Calu3 (cell line): ENCODE data around the gene IGF2BP2. TPM values are rescaled to one million over a fixed set of nuclear protein-coding genes. Genes with fewer than 3 reads are reported as not detected.
A peak's percentile ranks its signal among the peaks of the same experiment; 100 is the strongest.

Experiments used
- BruUV-seq: library from RNA; stranded (reverse); fragments of 400-500 nt; replicated peaks from 2 replicates; lab custom pipeline; 2021; lab: Mats Ljungman, UMichigan
- CTCF ChIA-PET: fragments of 300-600 bp; sonication (Branson Sonifier 250); formaldehyde crosslinking; loops from one replicate; lab custom pipeline; 2022; ENCODE audit warnings: antibody characterized with exemption; lab: Charles Lee
- DNase-seq: peaks from one replicate; pipeline ENCODE4 v3.0.0; 2022
- H3K27ac Mint-ChIP-seq: one replicate; pipeline ENCODE4 v1.8.0; 2022; ENCODE audit warnings: mixed read lengths; ENCODE audit not compliant: unreplicated experiment
- H3K27me3 Mint-ChIP-seq: one replicate; pipeline ENCODE4 v1.8.0; 2022; ENCODE audit warnings: mixed read lengths; ENCODE audit not compliant: unreplicated experiment
- H3K36me3 Mint-ChIP-seq: one replicate; pipeline ENCODE4 v1.8.0; 2022; ENCODE audit warnings: mild to moderate bottlenecking, moderate library complexity, mixed read lengths; ENCODE audit not compliant: insufficient read depth, unreplicated experiment
- H3K4me1 Mint-ChIP-seq: one replicate; pipeline ENCODE4 v1.8.0; 2022; ENCODE audit warnings: mild to moderate bottlenecking, low read depth, mixed read lengths; ENCODE audit not compliant: unreplicated experiment
- H3K4me3 Mint-ChIP-seq: one replicate; pipeline ENCODE4 v1.8.0; 2022; ENCODE audit warnings: mild to moderate bottlenecking, low read depth, moderate library complexity, mixed read lengths; ENCODE audit not compliant: unreplicated experiment
- H3K9me3 Mint-ChIP-seq: one replicate; pipeline ENCODE4 v1.8.0; 2022; ENCODE audit warnings: low read depth, mixed read lengths; ENCODE audit not compliant: unreplicated experiment
- intact Hi-C: fragments of 100-400 bp; cut with micrococcal nuclease; formaldehyde crosslinking; loops from one replicate; pipeline ENCODE4 v1.10.0; 2022; ENCODE audit not compliant: unreplicated experiment
- total RNA-seq: library from RNA; stranded (reverse); gene quantifications from 2 replicates; pipeline ENCODE4 v1.2.3, GENCODE V29; 2022
- TF ChIP-seq, protein P1 (sequence below): fragments of 200-600 bp; IDR thresholded peaks from one replicate; pipeline ENCODE4 v1.8.0; 2022; ENCODE audit warnings: antibody characterized with exemption; ENCODE audit not compliant: unreplicated experiment

IGF2BP2 gene
- total RNA-seq, 1 experiment from 2014 or later, result 156 TPM

DNA sequence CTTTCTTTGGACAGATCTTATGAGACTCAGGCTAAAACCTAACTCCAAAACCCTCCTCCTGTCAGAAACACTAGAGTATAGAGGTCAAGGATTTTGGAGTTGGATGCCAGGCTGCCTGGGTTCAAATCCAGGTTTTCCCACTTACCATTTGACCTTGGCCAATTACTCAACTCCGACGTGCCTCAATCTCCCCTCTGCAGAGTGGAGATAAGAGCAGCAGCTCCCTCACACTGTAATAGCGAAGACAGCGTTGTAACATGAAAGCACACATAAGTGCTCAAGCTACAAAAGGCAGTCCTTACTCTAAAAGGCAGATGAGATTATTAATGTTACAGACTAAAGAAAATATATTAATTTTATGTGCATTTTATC is 90.1 kb downstream of the IGF2BP2 start:
- intact Hi-C loops, result loop anchor here (1.0 to 5.0 kb wide), 4 partner anchors 34 to 193 kb away; no protein-coding TSS in a partner anchor
- TF ChIP-seq, protein P1, sequence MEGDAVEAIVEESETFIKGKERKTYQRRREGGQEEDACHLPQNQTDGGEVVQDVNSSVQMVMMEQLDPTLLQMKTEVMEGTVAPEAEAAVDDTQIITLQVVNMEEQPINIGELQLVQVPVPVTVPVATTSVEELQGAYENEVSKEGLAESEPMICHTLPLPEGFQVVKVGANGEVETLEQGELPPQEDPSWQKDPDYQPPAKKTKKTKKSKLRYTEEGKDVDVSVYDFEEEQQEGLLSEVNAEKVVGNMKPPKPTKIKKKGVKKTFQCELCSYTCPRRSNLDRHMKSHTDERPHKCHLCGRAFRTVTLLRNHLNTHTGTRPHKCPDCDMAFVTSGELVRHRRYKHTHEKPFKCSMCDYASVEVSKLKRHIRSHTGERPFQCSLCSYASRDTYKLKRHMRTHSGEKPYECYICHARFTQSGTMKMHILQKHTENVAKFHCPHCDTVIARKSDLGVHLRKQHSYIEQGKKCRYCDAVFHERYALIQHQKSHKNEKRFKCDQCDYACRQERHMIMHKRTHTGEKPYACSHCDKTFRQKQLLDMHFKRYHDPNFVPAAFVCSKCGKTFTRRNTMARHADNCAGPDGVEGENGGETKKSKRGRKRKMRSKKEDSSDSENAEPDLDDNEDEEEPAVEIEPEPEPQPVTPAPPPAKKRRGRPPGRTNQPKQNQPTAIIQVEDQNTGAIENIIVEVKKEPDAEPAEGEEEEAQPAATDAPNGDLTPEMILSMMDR, result no peak
- H3K27ac Mint-ChIP-seq, result peak overlapping the region; percentile 28
- peaks cover 52% of the 10 kb centered on the region for H3K4me1 Mint-ChIP-seq
- no TSS peak for BruUV-seq
- no peaks in the 10 kb centered on the region for H3K27me3 Mint-ChIP-seq
- DNase-seq, result no peak
- H3K9me3 Mint-ChIP-seq, result no peaks in the 10 kb centered on the region
- peaks cover 13% of the 10 kb centered on the region for H3K36me3 Mint-ChIP-seq
- CTCF ChIA-PET, result interaction anchor here (0.6 to 3.6 kb wide), 14 partner anchors 15 to 208 kb away, joined by 3 to 25 read pairs (median 6); partner anchors contain the start of gene IGF2BP2
- H3K4me3 Mint-ChIP-seq, result no peak overlapping the region

DNA sequence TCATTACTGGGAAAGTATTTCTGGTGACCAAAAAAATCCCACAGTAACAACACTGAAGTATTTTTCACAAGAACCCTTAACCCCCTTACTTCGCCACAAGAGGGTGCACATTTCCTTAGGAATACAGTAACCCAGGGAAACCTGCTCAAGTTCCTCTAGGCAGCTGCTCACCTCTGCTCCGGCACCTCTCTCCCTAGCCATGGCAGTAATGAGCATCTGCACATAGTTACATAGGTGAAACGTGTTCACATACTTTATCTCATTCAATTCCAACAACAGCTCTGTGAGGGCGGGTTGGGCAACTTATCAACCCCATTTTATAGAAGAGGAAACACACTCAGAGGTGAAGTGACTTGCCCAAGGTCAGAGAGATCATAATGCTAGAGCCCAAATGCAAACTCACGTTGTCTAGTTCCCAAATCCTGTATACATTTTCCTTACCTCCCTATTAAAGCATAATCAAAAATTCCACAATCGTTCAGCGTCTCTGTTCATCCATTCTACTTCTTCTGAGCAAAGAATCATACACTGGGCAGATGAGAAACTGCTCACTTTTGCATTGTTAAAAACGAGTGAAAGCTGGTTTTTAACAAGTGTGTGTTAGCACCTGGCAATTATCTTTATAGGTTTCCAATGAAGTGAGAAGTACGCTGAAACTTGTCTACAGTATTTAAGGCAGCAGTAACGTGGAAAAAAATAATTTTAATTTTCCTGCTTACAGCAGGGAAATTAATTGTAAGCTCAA is 90.7 kb downstream of the IGF2BP2 start:
- CTCF ChIA-PET, result interaction anchor here (0.6 to 3.6 kb wide), 14 partner anchors 15 to 209 kb away, joined by 3 to 25 read pairs (median 6); no protein-coding TSS in a partner anchor
- H3K27ac Mint-ChIP-seq, result peak overlapping the region; percentile 28
- BruUV-seq, result no TSS peak
- H3K36me3 Mint-ChIP-seq, result peaks cover 13% of the 10 kb centered on the region
- H3K27me3 Mint-ChIP-seq, result no peaks in the 10 kb centered on the region
- TF ChIP-seq, protein P1, result peak; percentile 92
- DNase-seq, result peak; percentile 82
- intact Hi-C loops, result loop anchor here (1.0 to 5.0 kb wide), 4 partner anchors 34 to 193 kb away; no protein-coding TSS in a partner anchor
- no peaks in the 10 kb centered on the region for H3K9me3 Mint-ChIP-seq
- H3K4me3 Mint-ChIP-seq, result no peak overlapping the region
- H3K4me1 Mint-ChIP-seq, result peaks cover 52% of the 10 kb centered on the region

GRCh38 chr3:185732782-185733181 is 92.1 kb downstream of the IGF2BP2 start:
- Mint-ChIP-seq H3K4me3 (no peak overlapping the region), H3K9me3 (no peaks in the 10 kb centered on the region), H3K36me3 (peaks cover 14% of the 10 kb centered on the region), H3K27me3 (no peaks in the 10 kb centered on the region), H3K4me1 (peaks cover 51% of the 10 kb centered on the region), H3K27ac (peak overlapping the region; percentile 55)
- TF ChIP-seq, protein P1, result no peak
- no TSS peak for BruUV-seq
- CTCF ChIA-PET, result interaction anchor here (0.6 to 3.6 kb wide), 9 partner anchors 33 to 220 kb away, joined by 3 to 25 read pairs (median 4); no protein-coding TSS in a partner anchor
- intact Hi-C loops, result loop anchor here (5.0 kb wide), 2 partner anchors 55 to 195 kb away; no protein-coding TSS in a partner anchor
- DNase-seq, result no peak

DNA sequence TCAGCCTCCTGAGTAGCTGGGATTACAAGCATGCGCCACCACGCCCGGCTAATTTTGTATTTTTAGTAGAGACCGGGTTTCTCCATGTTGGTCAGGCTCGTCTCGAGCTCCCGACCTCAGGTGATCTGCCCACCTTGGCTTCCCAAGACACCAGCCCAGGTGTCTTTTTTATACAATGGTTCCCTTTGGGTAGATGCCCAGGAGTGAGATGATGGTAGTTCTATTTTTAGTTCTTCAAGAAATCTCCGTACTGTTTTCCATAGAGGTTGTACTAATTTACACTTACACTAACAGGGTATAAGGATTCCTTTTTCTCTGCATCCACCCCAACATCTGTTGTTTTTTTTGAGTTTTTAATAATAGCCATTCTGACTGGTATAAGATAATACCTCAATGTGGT is 94.3 kb downstream of the IGF2BP2 start:
- Mint-ChIP-seq H3K4me1 (peaks cover 62% of the 10 kb centered on the region), H3K27ac (no peak overlapping the region), H3K9me3 (no peaks in the 10 kb centered on the region), H3K27me3 (no peaks in the 10 kb centered on the region), H3K4me3 (no peak overlapping the region), H3K36me3 (peaks cover 14% of the 10 kb centered on the region)
- CTCF ChIA-PET, result interaction anchor here (0.7 kb wide), 1 partner anchor 135 kb away, joined by 4 read pairs; no protein-coding TSS in a partner anchor
- TF ChIP-seq, protein P1, result no peak
- no peak for DNase-seq
- intact Hi-C loops, result loop anchor here (5.0 kb wide), 2 partner anchors 53 to 197 kb away; no protein-coding TSS in a partner anchor
- no TSS peak for BruUV-seq
